GM21576 (cell line): ENCODE measurements around the gene UNC5B.

Experiments
- ATAC-seq: cut with Tn5 transposase; IDR thresholded peaks from one replicate; pipeline ENCODE4 v1.9.1; 2021; ENCODE audit warnings: mild to moderate bottlenecking, moderate library complexity; ENCODE audit not compliant: unreplicated experiment

The UNC5B gene

GRCh38 chr10:71314694-71315225 is 102.4 kb downstream of the UNC5B start:
- no peak for ATAC-seq

DNA sequence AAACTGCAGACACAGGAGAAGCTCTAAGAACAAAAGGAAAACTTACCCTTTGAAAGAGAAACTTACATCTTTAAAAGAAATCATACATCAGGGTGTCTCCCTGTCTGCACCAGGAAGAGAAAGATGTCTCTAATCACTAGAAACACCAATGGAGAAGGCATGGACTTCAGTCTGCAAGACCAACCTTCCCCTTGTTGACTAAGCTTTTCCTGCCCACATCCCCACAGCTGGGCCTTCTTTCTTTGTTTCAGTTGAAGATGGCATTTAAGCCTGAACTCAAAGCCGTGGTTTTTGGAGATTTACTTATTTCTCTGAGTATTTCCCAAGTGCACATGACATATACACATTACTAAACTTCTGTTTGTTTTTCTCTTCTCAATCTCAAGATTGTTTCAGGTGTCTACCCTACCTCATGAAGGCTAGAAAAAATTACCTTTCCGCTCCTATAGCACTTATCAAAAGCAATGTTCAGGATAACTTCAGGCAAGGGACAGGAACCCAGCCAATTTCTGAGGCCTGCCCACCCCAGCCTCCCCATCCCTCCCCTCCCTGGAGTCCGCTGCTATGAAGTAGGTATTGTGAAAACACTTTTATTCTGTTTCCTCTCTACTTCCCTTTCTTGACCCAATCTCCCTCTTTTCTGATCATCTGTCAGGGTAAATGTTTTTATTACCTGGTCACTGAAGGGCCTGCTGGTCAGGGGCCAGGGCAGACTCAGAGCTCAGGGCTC is 103.9 kb downstream of the UNC5B start:
- ATAC-seq = no peak

DNA sequence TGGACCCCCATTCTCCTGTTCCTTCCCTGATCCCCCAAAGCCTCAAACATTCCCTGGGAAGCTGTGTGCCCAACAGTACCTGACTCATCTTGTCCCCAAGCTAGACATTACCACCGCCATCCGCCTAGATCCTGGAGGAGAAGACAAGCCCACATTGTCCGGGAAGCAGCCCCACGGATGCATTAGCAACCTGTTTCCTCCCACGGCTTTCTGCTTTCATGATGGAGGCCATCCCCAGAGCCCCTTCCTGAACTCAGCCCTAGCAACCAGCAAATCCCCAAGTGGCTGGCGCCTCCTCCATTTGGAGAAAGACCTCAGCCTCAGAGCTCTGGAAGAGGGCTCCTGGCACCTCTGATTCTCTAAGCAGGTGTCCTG is 104.4 kb downstream of the UNC5B start:
- no peak for ATAC-seq

GRCh38 chr10:71317739-71318138 is 105.4 kb downstream of the UNC5B start:
- no peak for ATAC-seq

DNA sequence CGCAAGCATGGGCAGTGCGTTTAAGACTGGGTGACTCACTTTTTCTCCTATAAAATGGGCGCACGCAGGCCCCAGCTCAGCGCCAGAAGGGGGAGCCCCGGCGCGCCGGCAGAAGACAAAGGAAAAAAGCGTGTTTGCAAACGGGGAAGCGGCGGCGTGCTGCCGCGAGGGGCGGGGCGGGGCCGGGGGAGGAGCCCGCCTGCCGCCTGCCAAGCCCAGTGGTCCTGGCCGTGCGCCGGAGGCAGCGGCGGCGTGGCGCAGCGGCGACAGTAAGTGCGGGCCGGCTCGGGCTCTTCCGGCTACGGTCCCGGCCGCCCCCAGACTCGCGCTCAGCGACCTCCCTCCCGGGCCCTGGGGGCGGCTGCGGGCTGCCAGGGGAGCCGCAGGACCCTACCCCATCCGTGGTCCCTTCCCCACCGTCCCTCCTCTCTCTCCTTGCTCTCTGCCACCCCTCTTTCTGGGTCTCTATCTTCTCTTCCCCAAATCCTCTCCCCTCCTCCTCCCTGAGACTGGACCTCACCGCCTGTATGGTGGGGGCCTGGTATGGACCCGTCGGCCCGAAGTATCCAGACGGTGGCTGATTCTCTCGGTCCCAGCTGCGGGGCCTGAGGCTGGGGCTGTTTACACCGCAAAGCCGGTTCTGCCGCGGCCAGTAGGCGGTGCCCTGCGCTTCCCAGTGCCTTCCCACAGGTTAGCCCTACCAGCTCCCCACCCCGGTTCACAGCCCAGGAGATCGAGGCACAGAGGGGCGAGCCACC is 106.9 kb downstream of the UNC5B start, which contains the start of gene SLC29A3:
SLC29A3 (plus strand) TSS at position 218 of the 758 bp plus-strand sequence; CDS start at position 269, 51 bp downstream.
- ATAC-seq = peak; percentile 79

- ATAC-seq = no peak
Observed at GRCh38 chr10:71319800-71320392, 107.5 kb downstream of the UNC5B start.

GRCh38 chr10:71320592-71320991 is 108.2 kb downstream of the UNC5B start:
- ATAC-seq = no peak

GRCh38 chr10:71321386-71321785 is 109.0 kb downstream of the UNC5B start:
- no peak for ATAC-seq

DNA sequence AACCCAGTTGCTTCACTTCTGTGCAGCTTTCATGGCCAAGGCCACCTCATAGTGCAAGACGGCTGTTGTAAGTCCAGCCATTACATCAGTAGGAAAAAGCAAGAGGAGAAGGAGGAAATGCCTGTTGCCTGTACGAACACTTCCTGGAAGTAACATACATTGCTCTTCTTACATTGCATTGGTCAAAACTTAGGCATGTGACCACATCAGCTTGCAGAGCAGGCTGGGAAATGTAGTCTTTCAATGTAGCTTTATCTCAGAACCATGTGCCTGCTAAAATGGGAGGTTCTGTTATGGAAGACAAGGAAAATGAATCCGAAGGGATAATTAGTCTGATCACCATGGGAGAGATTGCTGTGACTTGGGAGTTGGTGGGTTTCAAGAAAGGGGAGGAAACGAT is 111.0 kb downstream of the UNC5B start:
- no peak for ATAC-seq

DNA sequence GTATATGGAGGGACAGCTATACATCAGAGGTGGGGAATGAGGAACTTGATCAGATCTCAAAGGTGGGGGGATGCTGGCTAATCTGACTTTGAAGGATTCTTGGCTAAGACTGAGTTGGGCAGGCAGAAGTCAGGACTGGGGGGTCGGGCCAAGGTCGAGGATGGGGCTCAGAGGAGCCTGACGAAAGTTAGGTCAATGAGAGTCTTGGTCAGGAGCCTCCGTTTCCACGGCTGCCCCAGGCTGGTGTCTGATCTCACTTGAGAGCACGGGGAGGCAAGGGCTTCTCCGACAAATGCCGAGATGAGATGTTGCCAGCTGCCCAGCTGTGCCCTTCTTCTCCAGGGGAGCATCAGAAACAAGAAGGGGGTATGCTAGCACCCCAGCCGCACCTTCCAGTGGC is 112.4 kb downstream of the UNC5B start:
- no peak for ATAC-seq

DNA sequence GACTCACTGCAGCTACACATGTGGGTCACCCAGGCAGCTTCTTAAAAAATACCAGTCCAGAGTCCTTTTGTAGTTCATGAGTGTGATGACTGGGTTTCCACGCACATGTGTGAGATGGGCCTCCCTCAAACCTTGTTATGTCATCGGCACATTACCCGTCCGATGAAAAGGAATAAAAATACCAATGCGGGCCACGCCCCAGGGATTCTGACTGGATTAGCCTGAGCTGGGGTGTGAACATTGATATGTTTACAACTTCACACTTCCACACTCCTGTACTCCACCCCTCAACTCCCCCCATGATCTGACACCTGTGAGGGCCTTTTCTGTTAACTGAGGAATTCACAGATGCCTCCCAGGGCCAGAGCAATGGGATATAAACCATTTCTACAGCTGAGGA is 112.9 kb downstream of the UNC5B start:
- ATAC-seq = no peak

- no peak for ATAC-seq
Observed at GRCh38 chr10:71326464-71326881, 114.1 kb downstream of the UNC5B start.

- ATAC-seq = no peak
Observed at GRCh38 chr10:71330789-71331404, 118.5 kb downstream of the UNC5B start.

- no peak for ATAC-seq
Observed at GRCh38 chr10:71331736-71332135, 119.4 kb downstream of the UNC5B start.

DNA sequence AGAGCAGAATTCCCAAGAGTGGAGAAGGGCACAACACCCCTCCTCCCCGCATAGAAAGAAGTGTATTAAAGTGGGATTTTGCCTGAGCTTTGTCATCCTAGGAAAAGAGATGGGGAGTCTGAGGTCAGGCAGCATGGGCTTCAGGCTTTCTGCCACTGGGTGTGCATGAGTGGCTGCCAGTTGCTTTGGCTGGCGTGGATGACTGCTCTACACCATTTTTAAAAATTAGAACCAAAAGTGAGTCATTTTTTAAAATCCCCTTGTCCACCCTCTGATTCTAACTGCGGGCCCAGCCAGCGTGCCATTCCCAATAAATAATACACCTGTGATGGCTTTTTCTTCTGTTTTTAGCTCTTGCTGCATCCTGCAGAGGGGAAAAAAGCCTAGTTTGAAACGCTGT is 120.1 kb downstream of the UNC5B start:
- no peak for ATAC-seq

DNA sequence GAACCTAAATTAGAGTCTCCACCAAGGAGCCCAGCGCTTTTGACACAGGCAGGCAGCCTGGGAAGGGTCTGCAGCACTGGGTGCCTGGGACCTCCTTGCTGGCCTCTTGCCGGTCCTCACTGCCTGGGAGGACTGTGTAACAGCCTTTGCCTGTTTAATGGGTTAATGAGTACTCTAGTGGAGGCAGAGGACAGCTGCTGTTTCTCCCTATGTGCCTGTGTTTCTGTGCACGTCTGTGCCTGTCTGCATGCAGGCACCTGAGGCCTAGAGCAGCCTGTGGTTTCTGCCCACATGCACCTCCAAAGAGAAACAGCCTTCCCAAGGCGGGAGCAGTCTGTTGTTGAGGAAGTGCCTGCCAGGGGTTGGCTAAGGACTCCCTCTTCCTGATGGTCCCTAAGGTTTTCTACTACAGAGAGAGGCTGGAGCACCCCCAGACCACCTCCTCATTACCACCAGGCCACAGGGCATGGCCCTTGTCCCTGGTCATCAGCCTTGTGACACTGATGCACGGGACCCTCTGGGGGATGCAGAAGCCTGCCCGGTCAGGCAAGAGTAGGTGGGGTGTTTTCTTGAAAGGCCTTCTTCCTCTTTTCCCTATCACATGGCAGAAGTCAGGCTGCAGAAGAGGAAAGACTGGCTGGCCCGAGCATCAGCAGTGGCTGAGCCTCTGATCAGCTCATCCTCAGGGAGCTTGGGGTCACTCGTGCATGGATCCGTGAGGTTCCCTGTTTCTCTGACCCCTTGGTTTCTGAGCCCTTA is 120.9 kb downstream of the UNC5B start:
- no peak for ATAC-seq

DNA sequence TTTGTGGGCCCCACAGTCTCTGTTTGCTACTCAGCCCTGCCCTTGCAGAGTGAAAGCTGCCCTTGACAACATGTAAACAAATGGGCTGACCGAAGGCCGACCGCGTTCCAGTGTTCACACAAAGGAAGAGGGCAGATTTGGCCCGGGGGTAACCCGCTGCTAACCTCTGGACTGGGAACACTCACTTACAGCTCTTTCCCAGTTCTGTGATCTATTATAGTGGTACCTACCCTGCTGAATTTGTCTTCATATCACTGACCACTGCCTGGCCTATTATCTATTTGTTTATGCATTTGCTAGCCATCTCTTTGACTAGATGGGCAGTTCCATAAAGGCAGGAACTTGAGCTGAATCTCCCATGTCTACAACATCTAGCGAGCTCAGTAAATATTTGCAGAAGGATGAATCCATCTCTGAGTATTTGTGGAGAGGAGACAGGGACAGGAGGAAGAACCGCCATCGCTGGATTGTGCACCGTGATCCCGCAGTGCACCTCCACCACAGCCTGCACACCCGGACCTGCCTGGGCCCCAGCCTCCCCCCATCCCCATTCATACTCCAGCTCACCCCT is 121.9 kb downstream of the UNC5B start:
- ATAC-seq = no peak

DNA sequence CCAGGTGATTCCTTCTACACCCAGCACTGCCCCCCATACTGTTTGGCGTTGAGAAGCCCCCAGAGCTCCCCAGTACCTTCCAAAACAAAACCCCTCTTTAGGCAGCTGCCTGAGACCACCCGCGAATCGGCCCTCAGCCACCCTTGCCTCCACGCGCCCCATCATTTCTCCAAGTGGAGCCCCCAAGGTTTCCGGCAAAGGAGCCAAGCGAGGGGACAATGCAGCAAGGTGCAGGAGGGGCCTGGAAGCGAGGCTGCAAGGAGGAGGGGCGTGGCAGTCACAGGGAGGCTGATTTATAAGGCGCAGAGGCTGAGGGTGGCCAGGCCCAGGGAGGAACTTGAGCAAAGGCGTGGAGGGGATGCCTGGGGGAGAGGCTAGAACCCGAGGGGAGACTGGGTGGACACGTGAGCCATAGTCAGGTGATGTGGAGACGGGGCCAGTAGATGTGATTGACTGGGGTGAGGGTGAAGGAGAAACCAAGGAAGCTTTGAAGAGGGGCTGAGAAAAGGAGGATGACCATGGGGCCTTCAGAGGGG is 122.9 kb downstream of the UNC5B start:
- no peak for ATAC-seq

DNA sequence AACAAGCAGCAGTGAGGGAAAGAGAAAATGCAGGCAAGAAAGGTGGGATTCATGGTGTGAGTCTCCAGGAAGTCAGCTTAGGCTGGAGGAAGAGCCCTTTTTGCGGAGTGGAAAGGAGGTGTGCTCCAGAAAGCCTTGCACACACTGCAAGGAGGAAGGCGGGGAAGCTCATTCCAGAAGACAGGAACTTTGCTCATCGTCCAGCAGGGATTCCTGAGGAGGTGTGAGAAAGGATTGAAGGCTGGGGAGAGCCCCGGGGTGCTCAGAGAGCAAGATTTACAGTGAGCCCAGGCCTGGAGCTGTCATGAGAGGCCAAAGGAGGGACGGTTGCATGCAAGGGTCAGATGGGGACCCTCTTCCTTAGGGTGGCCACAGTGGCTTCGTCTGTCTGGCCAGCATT is 124.3 kb downstream of the UNC5B start:
- no peak for ATAC-seq

DNA sequence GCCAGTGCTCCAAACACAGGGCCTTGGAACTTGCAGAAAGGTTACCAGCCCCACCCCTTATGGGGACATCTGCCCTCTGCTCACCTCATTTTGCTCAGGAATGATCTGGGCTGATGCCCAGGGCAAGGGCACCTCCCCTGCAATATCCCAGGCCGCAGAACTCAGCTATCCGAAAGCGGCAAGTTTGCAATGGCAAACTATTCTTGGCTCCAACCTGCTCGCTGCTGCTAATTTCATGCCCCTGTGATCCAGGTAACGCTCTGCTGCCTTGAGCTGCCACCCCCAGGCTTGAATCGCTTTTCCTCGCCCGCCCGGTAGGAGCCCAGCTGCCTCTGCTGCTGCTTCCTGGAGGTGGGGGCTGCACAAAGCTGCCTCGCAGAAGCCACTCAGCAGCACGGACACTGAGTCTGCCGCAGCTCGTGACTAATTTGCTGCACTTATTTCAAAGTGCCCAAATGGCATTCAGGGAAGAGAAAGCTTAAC is 124.9 kb downstream of the UNC5B start:
- no peak for ATAC-seq
